Small intestine (tissue), 16 donors: ENCODE results near the gene AMIGO1. TPM values are rescaled to one million over a fixed set of nuclear protein-coding genes. Genes with fewer than 3 reads are reported as not detected.

ENCODE experiments used
- DNase-seq, 2 donors: peaks; one replicate each; pipeline versions ENCODE4 v3.0.0 to v3.0.0-alpha.2; 2013
- FAIRE-seq: peaks from 2 replicates; lab custom pipeline; 2012; peaks lifted over from hg19 to GRCh38; lab: Jason Lieb, UNC
- H3K27ac ChIP-seq, 3 donors: one replicate each; pipeline ENCODE4 v1.5.1; 2013; ENCODE audit warnings: low read length in 2 of 3, mild to moderate bottlenecking in 2 of 3, control low read depth in 1 of 3, inconsistent platforms in 1 of 3, low read depth in 1 of 3, moderate library complexity in 1 of 3
- H3K27me3 ChIP-seq, 3 donors: one replicate each; pipeline ENCODE4 v1.6.1; 2013; ENCODE audit warnings: low read length in 3 of 3, inconsistent platforms in 1 of 3; ENCODE audit not compliant: control insufficient read depth in 3 of 3, insufficient read depth in 3 of 3
- H3K36me3 ChIP-seq, 3 donors: one replicate each; pipeline ENCODE4 v1.6.1; 2013; ENCODE audit warnings: low read length in 3 of 3, inconsistent platforms in 1 of 3, low read depth in 1 of 3, mild to moderate bottlenecking in 1 of 3, moderate library complexity in 1 of 3; ENCODE audit not compliant: control insufficient read depth in 3 of 3, insufficient read depth in 2 of 3
- H3K4me1 ChIP-seq, 3 donors: one replicate each; pipeline ENCODE4 v1.6.1; 2013; ENCODE audit warnings: low read length in 2 of 3, inconsistent platforms in 1 of 3, low read depth in 1 of 3, mild to moderate bottlenecking in 1 of 3, moderate library complexity in 1 of 3; ENCODE audit not compliant: control insufficient read depth in 3 of 3, insufficient read depth in 2 of 3
- H3K4me3 ChIP-seq, 3 donors: one replicate each; pipeline ENCODE4 v1.5.1; 2013; ENCODE audit warnings: low read length in 3 of 3, control low read depth in 1 of 3, inconsistent platforms in 1 of 3, low read depth in 1 of 3, mild to moderate bottlenecking in 1 of 3, moderate library complexity in 1 of 3
- H3K9me3 ChIP-seq, 2 donors: one replicate each; pipeline ENCODE4 v1.6.1; 2013; ENCODE audit warnings: low read depth in 1 of 2, low read length in 1 of 2; ENCODE audit not compliant: control insufficient read depth in 2 of 2, insufficient read depth in 1 of 2
- WGBS, 3 donors: extraction: QIAGEN DNeasy Blood & Tissue Kit; methylation state at CpG; one replicate each; pipeline ENCODE4 v1.1.7; 2013; 5-methylcytosine and 5-hydroxymethylcytosine counted together
- long read RNA-seq, 10 donors: transcript quantifications; one replicate each; lab custom pipeline, GENCODE V29; 2026
- polyA plus RNA-seq, 4 donors: library from polyadenylated mRNA; stranded (reverse) in 3 of 4; unstranded in 1 of 4; fragments of 200-250 nt in 3 of 4; fragments of 120-200 nt in 1 of 4; gene quantifications; one replicate each; pipeline versions ENCODE4 v1.2.1 to v1.2.3, GENCODE V29; 2013
- donor health status: healthy with polysubstance abuse.
- donor health status: control.
- donor health status: control.
- donor health status: Bipolar disorder and iron deficiency.
- donor health status: healthy.

Gene AMIGO1
- polyA plus RNA-seq: 1 to 10 TPM; 1.3 to 2.9 (median 2.2) TPM
- long read RNA-seq, donor 1: 0 reads
- long read RNA-seq, donor 2, full-length matches to known transcripts: 2 of 2 reads
- long read RNA-seq, donor 2, partial matches to known transcripts: 0 of 2 reads
- long read RNA-seq, donor 2, other reads (novel, unspliced or antisense): 0 of 2 reads
- long read RNA-seq, donor 3, full-length matches to known transcripts: 3 of 3 reads
- long read RNA-seq, donor 3, partial matches to known transcripts: 0 of 3 reads
- long read RNA-seq, donor 3, other reads (novel, unspliced or antisense): 0 of 3 reads
- long read RNA-seq, donor 4: 0 reads
- long read RNA-seq, donor 5: 0 reads
- long read RNA-seq, donor 6: 0 reads
- long read RNA-seq, donor 7: 0 reads
- long read RNA-seq, donor 8: 0 reads
- long read RNA-seq, donor 9, full-length matches to known transcripts: 2 of 2 reads
- long read RNA-seq, donor 9, partial matches to known transcripts: 0 of 2 reads
- long read RNA-seq, donor 9, other reads (novel, unspliced or antisense): 0 of 2 reads
- long read RNA-seq, donor 10: 0 reads

GRCh38 chr1:109509176-109510134 lies at the start of gene AMIGO1:
TSS of gene AMIGO1 (minus strand) at chr1:109509727. CDS start at chr1:109508912, 815 bp downstream.
- WGBS, 3 donors: 0 to 1% (median 1%) methylated on average over 61 to 100 of the region's 100 CpGs
- no peak within 1 kb of the TSS for H3K27ac ChIP-seq

GRCh38 chr1:109557520-109557919 lies 48.0 kb upstream of the AMIGO1 start:
- WGBS, 3 donors: 82 to 88% (median 88%) methylated on average over 5 of the region's 5 CpGs
- peaks cover 0 to 10% (median 8%) of the 10 kb centered on the region in 3 donors for H3K4me1 ChIP-seq

More at GRCh38 chr1:109509176-109510134, at the start of gene AMIGO1:
- Histone ChIP-seq H3K27me3 (peaks cover 0 to 5% (median 0%) of the 10 kb centered on the region in 3 donors), H3K4me1 (peaks cover 3 to 7% (median 6%) of the 10 kb centered on the region in 3 donors), H3K4me3 (peak within 1 kb of the TSS; percentile 49 to 86 (median 68)), H3K36me3 (peaks cover 0 to 12% (median 0%) of the 10 kb centered on the region in 3 donors), H3K9me3 (no peaks in the 10 kb centered on the region)
- peak; percentile 63 to 83 for DNase-seq
- FAIRE-seq: no peak

GRCh38 chr1:109556563-109556962 lies 47.0 kb upstream of the AMIGO1 start:
- Histone ChIP-seq H3K27me3 (no peaks in the 10 kb centered on the region), H3K27ac (no peak overlapping the region), H3K4me1 (peaks cover 0 to 10% (median 8%) of the 10 kb centered on the region in 3 donors), H3K4me3 (no peak overlapping the region), H3K9me3 (no peaks in the 10 kb centered on the region), H3K36me3 (no peaks in the 10 kb centered on the region)
- FAIRE-seq (no peak), DNase-seq (no peak)
- 89 to 96% (median 94%) methylated on average over 2 of the region's 2 CpGs for WGBS, 3 donors

More at GRCh38 chr1:109557520-109557919, 48.0 kb upstream of the AMIGO1 start:
- H3K27ac ChIP-seq: no peak overlapping the region
- no peak overlapping the region for H3K4me3 ChIP-seq
- no peaks in the 10 kb centered on the region for H3K27me3 ChIP-seq
- H3K36me3 ChIP-seq: no peaks in the 10 kb centered on the region
- DNase-seq (no peak), FAIRE-seq (no peak)
- no peaks in the 10 kb centered on the region for H3K9me3 ChIP-seq

GRCh38 chr1:109548321-109549267 lies 39.1 kb upstream of the AMIGO1 start, which contains the start of gene GNAI3:
TSS of gene GNAI3 (plus strand) at chr1:109548615. CDS start at chr1:109548721, 106 bp downstream.
- Histone ChIP-seq H3K36me3 (no peaks in the 10 kb centered on the region), H3K9me3 (no peaks in the 10 kb centered on the region), H3K27ac (peak within 1 kb of the TSS; percentile 87 to 98 (median 91)), H3K4me1 (peaks cover 0 to 15% (median 4%) of the 10 kb centered on the region in 3 donors), H3K4me3 (peak within 1 kb of the TSS; percentile 71 to 88 (median 71)), H3K27me3 (no peaks in the 10 kb centered on the region)
- FAIRE-seq: no peak
- 0% methylated on average over 65 to 68 of the region's 68 CpGs for WGBS, 3 donors
- peak; percentile 99 for DNase-seq

GRCh38 chr1:109547463-109548320 lies 38.2 kb upstream of the AMIGO1 start:
- peak; percentile 50 to 69 for DNase-seq
- Histone ChIP-seq H3K27me3 (no peaks in the 10 kb centered on the region), H3K36me3 (no peaks in the 10 kb centered on the region), H3K4me3 (peak overlapping the region; percentile 68 to 71 (median 71)), H3K9me3 (no peaks in the 10 kb centered on the region), H3K27ac (peak overlapping the region; percentile 87 to 98 (median 91)), H3K4me1 (peaks cover 0 to 15% (median 4%) of the 10 kb centered on the region in 3 donors)
- no peak for FAIRE-seq
- WGBS, 3 donors: 2 to 7% (median 3%) methylated on average over 22 of the region's 22 CpGs

- peak; percentile 94 to 96 for DNase-seq
- H3K4me3 ChIP-seq: peak overlapping the region in 2 of 3 donors; percentile 71
- H3K27ac ChIP-seq: peak overlapping the region; percentile 72 to 91 (median 87)
- no peak for FAIRE-seq
- H3K4me1 ChIP-seq: peaks cover 0 to 15% (median 4%) of the 10 kb centered on the region in 3 donors
- H3K36me3 ChIP-seq: no peaks in the 10 kb centered on the region
- H3K9me3 ChIP-seq: no peaks in the 10 kb centered on the region
- WGBS, 3 donors: 5 to 27% (median 19%) methylated on average over 5 of the region's 5 CpGs
- H3K27me3 ChIP-seq: no peaks in the 10 kb centered on the region
These were observed 37.0 kb upstream of the AMIGO1 start for GRCh38 chr1:109546311-109547109.
